Fibroblast of lung (primary cell): ENCODE measurements around the gene HIP1R. TPM values are rescaled to one million over a fixed set of nuclear protein-coding genes. Genes with fewer than 3 reads are reported as not detected.

ENCODE experiments used
- DNase-seq, 2 donors: peaks; one replicate each; pipeline versions ENCODE4 v3.0.0 to v3.0.0-alpha.2; 2010; ENCODE audit warnings: low read depth in 2 of 2
- H2AFZ ChIP-seq: 2 replicates; pipeline ENCODE4 v1.5.1; 2012; ENCODE audit warnings: low read length, control low read depth, inconsistent platforms
- H3K27ac ChIP-seq: 2 replicates; pipeline ENCODE4 v1.5.1; 2011; ENCODE audit warnings: low read length, control low read depth; ENCODE audit not compliant: insufficient read depth
- H3K27me3 ChIP-seq: 2 replicates; pipeline ENCODE4 v1.5.1; 2011; ENCODE audit warnings: mild to moderate bottlenecking, low read length; ENCODE audit not compliant: control insufficient read depth, insufficient read depth
- H3K36me3 ChIP-seq: 2 replicates; pipeline ENCODE4 v1.5.1; 2011; ENCODE audit warnings: low read length; ENCODE audit not compliant: control insufficient read depth, insufficient read depth
- H3K4me1 ChIP-seq: 2 replicates; pipeline ENCODE4 v1.5.1; 2011; ENCODE audit warnings: low read length; ENCODE audit not compliant: control insufficient read depth, insufficient read depth; ENCODE audit errors: extremely low read depth
- H3K4me2 ChIP-seq: 2 replicates; pipeline ENCODE4 v1.5.1; 2011; ENCODE audit warnings: low read length, control low read depth; ENCODE audit not compliant: insufficient read depth; ENCODE audit errors: extremely low read depth
- H3K4me3 ChIP-seq, 4 experiments: fragments of 200-600 bp in 1 of 4; sonication (generic) in 1 of 4; replicated peaks in 1 of 4; 2 replicates each; pipeline ENCODE4 v1.5.1; 2011 to 2016; ENCODE audit warnings: low read length in 4 of 4, low read depth in 3 of 4, mild to moderate bottlenecking in 3 of 4, control low read depth in 2 of 4, inconsistent platforms in 1 of 4, mixed read lengths in 1 of 4; ENCODE audit not compliant: insufficient read depth in 1 of 4; ENCODE audit errors: control extremely low read depth in 1 of 4
- H3K79me2 ChIP-seq: 2 replicates; pipeline ENCODE4 v1.5.1; 2012; ENCODE audit warnings: mild to moderate bottlenecking, low read length, inconsistent platforms; ENCODE audit not compliant: control insufficient read depth, insufficient read depth
- H3K9ac ChIP-seq: 2 replicates; pipeline ENCODE4 v1.5.1; 2011; ENCODE audit warnings: mild to moderate bottlenecking, low read length, control low read depth; ENCODE audit not compliant: insufficient read depth
- H3K9me3 ChIP-seq: 2 replicates; pipeline ENCODE4 v1.5.1; 2012; ENCODE audit warnings: low read depth, low read length; ENCODE audit not compliant: control insufficient read depth, insufficient read depth
- H4K20me1 ChIP-seq: 2 replicates; pipeline ENCODE4 v1.5.1; 2011; ENCODE audit warnings: low read length; ENCODE audit not compliant: control insufficient read depth, insufficient read depth; ENCODE audit errors: extremely low read depth
- CTCF ChIP-seq, 2 donors: IDR thresholded peaks in 1 of 2; conservative IDR thresholded peaks in 1 of 2; 1 replicate in 1 of 2; 2 replicates in 1 of 2; pipeline ENCODE4 v1.5.1; 2011 to 2012; ENCODE audit warnings: low read length in 2 of 2, control low read depth in 1 of 2, inconsistent platforms in 1 of 2, low read depth in 1 of 2, mild to moderate bottlenecking in 1 of 2
- EZH2 ChIP-seq: IDR thresholded peaks from 2 replicates; pipeline ENCODE4 v1.5.1; 2012; ENCODE audit warnings: low read length, control low read depth, mild to moderate bottlenecking; ENCODE audit errors: missing control alignments
- polyA plus RNA-seq, 2 donors: library from polyadenylated mRNA; depleted of rRNA in 1 of 2; stranded (reverse) in 1 of 2; unstranded in 1 of 2; fragments of >200 nt; gene quantifications; 2 replicates each; pipeline ENCODE4 v1.2.1, GENCODE V29; 2011 to 2012; ENCODE audit warnings: missing spikeins in 1 of 2
- total RNA-seq: library from RNA; depleted of rRNA; stranded (reverse); fragments of >200 nt; gene quantifications from 2 replicates; pipeline ENCODE4 v1.2.1, GENCODE V29; 2014

Gene HIP1R
- total and polyA plus RNA-seq, 2 donors (not counting 1 experiment from before 2014, with no cell fraction given) = 3.4 to 21.3 TPM

GRCh38 chr12:122848471-122849351 is 13.5 kb downstream of the HIP1R start:
- Histone ChIP-seq H3K9me3 (no peaks in the 10 kb centered on the region), H3K27ac (no peak overlapping the region), H3K4me2 (no peak overlapping the region), H3K4me1 (peaks cover 9% of the 10 kb centered on the region), H2AFZ (no peak overlapping the region), H3K4me3 (no peak overlapping the region), H3K27me3 (no peaks in the 10 kb centered on the region), H3K36me3 (no peaks in the 10 kb centered on the region), H3K79me2 (no peaks in the 10 kb centered on the region), H4K20me1 (no peaks in the 10 kb centered on the region), H3K9ac (no peak overlapping the region)
- no peak for DNase-seq
- TF ChIP-seq EZH2 (no peak), CTCF (conservative IDR thresholded peaks at IDR 0.05 in 1 of 2, IDR thresholded peaks at IDR 0.05 in 1 of 2; ENCODE audit: low read depth in 1 of 2, low read length in 2 of 2) (no peak)

GRCh38 chr12:122849352-122850047 is 14.2 kb downstream of the HIP1R start:
- TF ChIP-seq CTCF (conservative IDR thresholded peaks at IDR 0.05 in 1 of 2, IDR thresholded peaks at IDR 0.05 in 1 of 2; ENCODE audit: low read depth in 1 of 2, low read length in 2 of 2) (no peak), EZH2 (no peak)

GRCh38 chr12:122850048-122850445 is 14.8 kb downstream of the HIP1R start:
- no peaks in the 10 kb centered on the region for H3K79me2 ChIP-seq
- H3K4me3 ChIP-seq = no peak overlapping the region
- TF ChIP-seq CTCF (conservative IDR thresholded peaks at IDR 0.05 in 1 of 2, IDR thresholded peaks at IDR 0.05 in 1 of 2; ENCODE audit: low read depth in 1 of 2, low read length in 2 of 2) (no peak), EZH2 (no peak)
- no peak overlapping the region for H2AFZ ChIP-seq
- H3K9me3 ChIP-seq = no peaks in the 10 kb centered on the region
- no peak overlapping the region for H3K27ac ChIP-seq
- no peak overlapping the region for H3K4me2 ChIP-seq
- no peaks in the 10 kb centered on the region for H3K27me3 ChIP-seq
- H4K20me1 ChIP-seq = no peaks in the 10 kb centered on the region
- peaks cover 9% of the 10 kb centered on the region for H3K4me1 ChIP-seq
- no peak overlapping the region for H3K9ac ChIP-seq
- no peaks in the 10 kb centered on the region for H3K36me3 ChIP-seq
- DNase-seq = no peak

More at GRCh38 chr12:122849352-122850047, 14.2 kb downstream of the HIP1R start:
- DNase-seq = no peak
- Histone ChIP-seq H3K36me3 (no peaks in the 10 kb centered on the region), H3K79me2 (no peaks in the 10 kb centered on the region), H3K4me3 (no peak overlapping the region), H3K9ac (no peak overlapping the region), H3K4me2 (no peak overlapping the region), H2AFZ (no peak overlapping the region), H4K20me1 (no peaks in the 10 kb centered on the region), H3K9me3 (no peaks in the 10 kb centered on the region), H3K4me1 (peaks cover 9% of the 10 kb centered on the region), H3K27ac (no peak overlapping the region), H3K27me3 (no peaks in the 10 kb centered on the region)
